DMS 273 treated with DMSO at 0.1 percent for 48 hours (cell line): ENCODE measurements around the gene TARBP1.
A peak's percentile ranks its signal among the peaks of the same experiment; 100 is the strongest.
"Not testable (repeated sequence)": the region's sequence is repeated elsewhere in the genome, so short reads cannot be mapped to it uniquely, and the experiment has no call there.

ENCODE experiments used
- DNase-seq: peaks from one replicate; lab custom pipeline; 2025; lab: John Stamatoyannopoulos, UW

TARBP1 gene, protein sequence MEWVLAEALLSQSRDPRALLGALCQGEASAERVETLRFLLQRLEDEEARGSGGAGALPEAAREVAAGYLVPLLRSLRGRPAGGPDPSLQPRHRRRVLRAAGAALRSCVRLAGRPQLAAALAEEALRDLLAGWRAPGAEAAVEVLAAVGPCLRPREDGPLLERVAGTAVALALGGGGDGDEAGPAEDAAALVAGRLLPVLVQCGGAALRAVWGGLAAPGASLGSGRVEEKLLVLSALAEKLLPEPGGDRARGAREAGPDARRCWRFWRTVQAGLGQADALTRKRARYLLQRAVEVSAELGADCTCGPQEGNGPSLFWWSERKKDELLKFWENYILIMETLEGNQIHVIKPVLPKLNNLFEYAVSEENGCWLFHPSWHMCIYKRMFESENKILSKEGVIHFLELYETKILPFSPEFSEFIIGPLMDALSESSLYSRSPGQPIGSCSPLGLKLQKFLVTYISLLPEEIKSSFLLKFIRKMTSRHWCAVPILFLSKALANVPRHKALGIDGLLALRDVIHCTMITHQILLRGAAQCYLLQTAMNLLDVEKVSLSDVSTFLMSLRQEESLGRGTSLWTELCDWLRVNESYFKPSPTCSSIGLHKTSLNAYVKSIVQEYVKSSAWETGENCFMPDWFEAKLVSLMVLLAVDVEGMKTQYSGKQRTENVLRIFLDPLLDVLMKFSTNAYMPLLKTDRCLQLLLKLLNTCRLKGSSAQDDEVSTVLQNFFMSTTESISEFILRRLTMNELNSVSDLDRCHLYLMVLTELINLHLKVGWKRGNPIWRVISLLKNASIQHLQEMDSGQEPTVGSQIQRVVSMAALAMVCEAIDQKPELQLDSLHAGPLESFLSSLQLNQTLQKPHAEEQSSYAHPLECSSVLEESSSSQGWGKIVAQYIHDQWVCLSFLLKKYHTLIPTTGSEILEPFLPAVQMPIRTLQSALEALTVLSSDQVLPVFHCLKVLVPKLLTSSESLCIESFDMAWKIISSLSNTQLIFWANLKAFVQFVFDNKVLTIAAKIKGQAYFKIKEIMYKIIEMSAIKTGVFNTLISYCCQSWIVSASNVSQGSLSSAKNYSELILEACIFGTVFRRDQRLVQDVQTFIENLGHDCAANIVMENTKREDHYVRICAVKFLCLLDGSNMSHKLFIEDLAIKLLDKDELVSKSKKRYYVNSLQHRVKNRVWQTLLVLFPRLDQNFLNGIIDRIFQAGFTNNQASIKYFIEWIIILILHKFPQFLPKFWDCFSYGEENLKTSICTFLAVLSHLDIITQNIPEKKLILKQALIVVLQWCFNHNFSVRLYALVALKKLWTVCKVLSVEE (N-terminal part only)

DNA sequence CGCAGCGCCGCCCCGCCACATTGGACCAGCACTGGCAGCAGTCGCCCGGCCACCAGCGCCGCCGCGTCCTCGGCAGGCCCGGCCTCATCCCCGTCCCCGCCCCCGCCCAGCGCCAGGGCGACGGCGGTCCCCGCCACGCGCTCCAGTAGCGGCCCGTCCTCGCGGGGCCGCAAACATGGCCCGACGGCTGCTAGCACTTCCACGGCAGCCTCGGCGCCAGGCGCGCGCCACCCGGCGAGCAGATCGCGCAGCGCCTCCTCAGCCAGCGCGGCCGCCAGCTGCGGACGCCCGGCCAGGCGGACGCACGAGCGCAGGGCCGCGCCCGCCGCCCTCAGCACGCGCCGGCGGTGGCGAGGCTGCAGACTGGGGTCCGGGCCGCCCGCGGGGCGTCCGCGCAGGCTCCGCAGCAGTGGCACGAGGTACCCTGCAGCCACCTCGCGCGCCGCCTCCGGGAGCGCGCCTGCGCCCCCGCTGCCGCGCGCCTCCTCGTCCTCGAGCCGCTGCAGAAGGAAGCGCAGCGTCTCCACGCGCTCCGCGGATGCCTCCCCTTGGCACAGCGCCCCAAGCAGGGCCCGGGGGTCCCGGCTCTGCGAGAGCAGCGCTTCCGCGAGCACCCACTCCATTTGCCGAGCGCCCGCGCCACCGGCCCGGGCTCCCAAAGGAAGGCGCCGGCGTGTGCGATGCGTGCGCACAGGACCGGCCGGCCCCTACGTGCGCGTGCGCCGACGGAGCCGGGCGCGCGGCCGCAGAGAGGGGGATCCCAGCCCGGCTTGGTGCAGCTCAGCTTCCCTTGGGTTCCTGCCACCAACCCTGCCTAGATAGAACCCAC lies at the start of gene TARBP1:
TARBP1 (minus strand) TSS at position 699 of the 829 bp plus-strand sequence; CDS start at position 623, 76 bp downstream.
- peak; percentile 47 for DNase-seq

DNA sequence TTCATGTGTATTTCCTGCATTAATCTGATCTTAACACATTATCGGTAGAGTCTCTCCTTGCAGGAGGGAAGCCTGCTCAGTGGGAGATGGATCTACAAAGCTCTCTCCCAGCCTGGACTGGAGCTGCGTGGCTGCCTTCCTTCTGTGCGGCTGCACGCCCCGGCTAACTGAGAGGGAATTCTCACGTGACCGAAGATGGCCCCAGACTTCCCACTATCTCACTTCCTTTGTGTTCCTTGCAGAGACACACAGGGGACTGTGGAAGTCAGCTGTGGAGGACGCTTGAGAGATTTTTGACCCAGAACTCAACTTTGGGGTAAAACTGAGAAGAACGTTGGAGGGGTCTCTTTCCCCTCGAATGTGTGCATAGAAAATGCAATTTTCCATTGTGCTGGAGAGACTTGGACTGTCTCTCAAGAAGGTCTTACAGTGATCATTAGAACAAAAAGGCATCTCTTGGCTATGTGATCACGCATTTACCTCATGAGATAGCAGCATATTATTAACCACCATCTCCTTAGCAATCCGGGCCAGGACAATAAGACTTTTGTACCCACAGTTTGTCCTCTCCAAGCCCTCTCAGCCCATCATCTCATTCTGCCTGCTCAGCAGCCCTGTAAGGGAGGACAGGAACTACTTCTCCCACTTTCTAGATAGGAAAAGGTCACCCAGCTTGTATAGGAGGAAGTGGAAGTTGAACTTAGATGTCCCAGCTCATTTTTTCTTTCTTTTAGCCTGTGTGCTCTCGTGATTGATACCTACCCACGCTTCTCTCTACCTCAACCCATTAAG lies 49.3 kb upstream of the TARBP1 start:
- DNase-seq, result no peak

DNA sequence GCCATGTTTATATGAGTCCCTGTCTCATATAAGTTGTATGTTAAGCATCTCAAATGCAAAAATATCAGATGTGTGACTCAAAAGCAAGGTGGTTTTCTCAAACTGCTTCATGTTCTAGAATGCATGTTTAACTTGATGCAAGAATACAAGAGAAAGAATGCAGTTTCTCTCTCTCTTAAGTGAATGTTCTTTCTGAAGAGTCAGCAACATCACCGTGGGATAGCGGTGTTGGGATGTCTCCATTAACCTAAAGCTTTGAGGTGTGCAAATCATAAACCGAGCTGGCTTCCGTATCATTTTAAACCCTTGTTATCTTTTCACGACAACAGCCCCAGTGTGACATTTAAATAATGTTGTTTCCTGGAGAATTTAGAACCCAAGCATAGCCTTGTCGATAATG lies 48.4 kb upstream of the TARBP1 start:
- DNase-seq, result no peak

DNA sequence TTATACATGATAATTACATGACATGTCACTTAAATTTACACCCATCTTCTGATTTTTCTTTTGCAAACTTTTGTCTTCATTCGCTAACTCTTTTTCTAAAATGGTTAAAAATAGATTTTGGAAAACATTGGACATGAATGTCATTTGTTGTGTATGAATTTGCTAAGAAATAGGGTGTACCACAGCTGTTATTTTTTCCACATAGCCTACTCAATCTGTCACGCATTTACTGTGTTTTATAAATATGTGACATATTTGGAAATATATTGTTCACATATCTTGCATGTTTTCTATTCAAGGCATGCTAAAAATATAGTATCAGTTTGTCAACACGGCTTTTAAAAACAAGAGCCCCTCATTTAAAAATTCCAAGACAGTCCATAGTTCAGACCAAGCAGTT lies 47.9 kb upstream of the TARBP1 start:
- no peak for DNase-seq

DNA sequence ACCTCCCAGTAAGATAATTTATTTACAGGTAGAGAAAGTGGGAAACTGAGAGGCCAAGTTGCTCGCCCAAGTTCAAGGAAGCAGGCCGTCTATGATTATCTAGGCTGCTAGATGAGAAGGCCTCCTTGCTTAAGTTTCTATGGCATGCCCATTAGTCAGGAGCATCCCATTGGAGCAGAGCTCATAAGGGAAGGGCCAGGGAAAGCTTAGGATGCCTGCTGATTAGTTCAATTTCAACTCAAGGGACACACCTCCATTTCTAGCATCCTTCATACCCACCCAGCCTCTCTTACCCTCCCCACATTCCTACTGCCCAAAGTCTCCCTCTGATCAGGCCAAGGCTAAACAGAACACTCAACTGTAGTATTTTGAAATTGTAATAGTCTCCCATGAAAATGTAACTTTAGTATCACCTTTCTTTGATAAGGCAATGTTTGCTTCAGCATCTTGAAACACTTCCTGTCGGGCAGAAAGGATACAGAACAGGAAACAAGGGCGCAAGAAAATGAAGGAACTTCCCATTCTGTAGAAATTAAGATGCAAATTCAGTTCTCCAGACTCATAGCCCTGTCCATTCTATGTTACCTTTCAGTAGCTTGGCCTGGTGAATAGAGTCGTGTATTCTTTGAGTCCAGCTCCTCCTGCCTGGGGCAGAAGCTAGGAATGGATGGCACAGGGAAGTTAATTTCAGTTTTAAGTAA lies 46.3 kb upstream of the TARBP1 start:
- DNase-seq, result no peak

DNA sequence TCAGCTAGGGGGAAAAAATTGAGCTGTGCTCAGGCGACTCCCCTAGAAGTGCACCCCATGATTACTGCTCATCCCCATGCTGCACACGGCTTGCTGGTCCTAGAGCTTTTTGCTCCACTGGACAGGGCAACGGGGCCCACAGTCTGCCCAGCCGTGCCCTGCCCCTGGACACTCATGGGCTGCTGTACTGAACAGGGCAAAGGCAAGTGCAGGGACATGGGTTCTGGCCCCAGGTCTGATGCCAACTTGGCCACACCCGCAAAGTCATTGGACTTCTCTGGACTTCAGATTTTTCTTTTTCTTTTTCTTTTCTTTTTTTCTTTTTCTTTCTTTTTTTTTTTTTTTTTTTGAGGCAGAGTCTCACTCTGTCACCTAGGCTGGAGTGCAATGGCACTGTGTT lies 42.9 kb upstream of the TARBP1 start:
- DNase-seq, result no peak

DNA sequence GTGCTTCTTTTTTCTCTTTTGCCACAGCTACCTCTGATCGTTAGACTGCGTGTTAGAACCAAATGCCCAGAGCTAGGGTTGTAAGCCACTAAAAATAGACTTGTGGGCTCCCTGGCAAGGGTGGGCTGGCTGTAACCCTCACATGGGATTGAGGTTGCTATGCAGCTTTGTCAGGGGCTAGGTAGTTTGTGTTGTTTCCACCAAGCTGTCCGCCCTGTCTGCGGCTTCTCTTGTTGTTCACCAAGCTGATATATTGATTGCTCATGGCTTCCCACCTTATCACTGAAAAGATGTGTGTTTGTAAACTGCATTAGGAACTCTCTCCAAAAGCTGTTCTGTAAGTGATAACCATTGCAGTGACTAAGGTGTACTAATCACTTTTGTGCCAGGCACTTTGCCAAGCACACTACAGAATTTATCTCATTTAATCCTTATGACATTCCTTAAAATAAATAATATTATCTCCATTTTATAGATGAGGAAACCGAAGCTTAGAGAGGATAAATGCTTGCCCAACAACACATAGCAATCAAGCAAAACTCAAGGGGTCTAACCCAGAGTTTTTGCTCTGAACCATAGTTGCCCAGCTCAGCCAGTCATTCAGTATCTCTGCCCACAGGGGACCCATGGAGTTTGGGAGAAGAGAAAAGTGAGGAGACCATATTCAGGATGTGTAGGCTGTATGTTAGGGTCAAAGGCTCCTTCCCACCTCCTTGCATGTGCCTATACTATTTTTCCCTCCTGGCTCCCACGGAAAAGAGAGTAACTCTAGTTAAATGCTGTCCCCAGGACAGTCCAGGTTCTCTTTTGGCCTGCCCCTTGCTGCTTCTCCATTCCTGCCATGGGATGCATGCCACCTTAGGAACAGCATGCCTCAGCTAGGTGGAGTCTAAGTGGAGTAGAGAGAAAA lies 42.2 kb upstream of the TARBP1 start:
- no peak for DNase-seq

DNA sequence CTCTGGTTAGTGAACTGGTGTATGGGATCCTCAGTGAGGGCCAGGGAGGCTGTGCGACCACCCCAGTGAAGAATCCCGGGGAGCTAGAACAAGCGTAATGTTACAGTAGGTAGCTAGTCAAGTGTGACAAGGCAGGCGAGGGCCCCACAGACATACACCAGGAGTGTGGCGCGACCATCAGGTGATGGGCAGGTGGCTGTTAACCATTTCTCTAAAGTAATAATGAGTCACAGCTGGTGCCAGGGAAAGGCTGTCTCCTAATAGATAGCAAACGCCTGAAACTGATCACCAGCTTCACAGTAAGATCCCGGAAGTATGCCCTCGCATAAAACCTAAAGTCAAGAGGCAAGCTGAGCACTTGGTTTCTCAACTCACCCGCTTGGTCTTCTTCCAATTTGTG lies 40.5 kb upstream of the TARBP1 start:
- DNase-seq, result no peak

DNA sequence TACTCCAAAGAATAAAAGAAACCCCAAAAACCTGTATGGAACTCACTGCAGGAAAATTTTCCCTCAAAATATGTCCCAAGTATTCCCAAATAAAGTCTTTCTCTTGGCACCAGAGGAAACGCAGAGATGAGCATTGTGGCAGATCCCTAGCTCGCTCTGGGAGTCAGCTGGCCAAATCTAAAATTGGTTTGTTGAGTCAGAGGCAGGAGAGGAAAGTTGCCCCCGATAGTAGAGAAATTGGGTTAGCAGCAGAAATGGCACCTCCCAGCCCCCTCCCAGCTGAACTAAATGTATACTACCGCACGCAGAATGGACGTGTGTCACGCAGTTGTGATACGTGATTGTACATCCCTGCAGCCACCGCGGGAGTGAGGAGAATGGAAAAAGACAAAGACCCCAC lies 39.9 kb upstream of the TARBP1 start:
- no peak for DNase-seq

DNA sequence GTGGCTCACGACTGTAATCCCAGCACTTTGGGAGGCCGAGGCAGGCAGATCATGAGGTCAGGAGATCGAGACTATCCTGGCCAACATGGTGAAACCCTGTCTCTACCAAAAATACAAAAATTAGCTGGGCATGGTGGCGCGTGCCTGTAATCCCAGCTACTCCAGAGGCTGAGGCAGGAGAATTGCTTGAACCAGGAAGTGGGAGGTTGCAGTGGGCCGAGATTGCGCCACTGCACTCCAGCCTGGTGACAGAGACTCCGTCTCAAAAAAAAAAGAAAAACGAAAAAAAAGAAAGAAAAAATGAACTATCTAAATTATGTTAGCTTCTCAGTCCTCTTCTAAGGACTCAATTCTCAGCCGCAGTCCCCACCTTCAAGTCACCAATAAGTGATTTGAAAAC lies 39.1 kb upstream of the TARBP1 start:
- DNase-seq, result not testable (repeated sequence)

DNA sequence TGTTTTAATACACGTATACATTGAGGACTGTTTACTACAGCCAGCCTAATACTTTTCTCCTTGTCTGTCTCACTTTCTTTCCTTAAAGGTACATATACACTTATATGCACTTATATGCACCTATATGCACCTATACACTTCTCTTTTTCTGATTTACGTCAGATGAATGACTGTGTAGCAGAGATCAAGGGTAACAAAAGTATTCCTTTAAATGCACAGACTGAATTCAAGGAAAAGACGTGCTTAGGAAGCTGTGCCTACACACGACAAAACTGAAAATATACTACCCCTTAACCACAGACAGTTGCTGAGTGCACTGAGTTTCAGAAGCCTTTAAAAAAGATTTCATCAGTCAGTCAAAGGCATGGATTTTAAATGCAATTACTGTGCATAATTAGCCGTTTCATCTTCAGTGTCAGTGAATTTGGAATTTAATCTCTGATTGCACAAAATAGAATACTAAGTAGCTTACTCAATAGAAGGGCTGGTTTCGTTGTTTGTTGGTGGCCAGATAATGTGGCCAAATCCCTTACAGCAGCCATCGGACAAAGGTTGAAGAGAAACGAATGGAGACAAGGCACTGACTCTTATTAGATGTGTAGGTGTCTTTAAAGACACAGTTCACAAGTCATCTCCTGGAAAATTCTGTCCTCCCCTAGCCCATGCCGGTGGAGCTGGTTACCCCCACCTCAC lies 38.3 kb upstream of the TARBP1 start:
- no peak for DNase-seq

DNA sequence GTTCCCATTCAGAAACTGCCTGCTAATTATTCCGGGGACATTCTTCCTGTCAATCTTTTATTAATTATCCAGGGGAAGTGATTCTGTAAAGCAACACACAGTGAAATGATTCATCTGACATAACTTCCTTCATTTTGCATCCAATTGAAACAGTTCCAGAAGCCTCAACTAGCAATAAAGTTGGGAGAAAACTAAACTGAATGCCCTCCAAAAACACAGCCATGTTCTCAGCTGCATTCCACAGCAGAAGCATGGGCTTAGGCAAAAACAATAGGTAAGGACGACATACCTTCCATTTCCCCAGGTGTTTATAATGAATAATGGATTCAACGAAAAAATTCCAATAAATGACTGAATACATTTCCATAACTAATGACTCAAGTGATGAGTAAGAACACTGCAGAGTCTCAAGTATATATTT lies 36.9 kb upstream of the TARBP1 start:
- DNase-seq, result no peak

DNA sequence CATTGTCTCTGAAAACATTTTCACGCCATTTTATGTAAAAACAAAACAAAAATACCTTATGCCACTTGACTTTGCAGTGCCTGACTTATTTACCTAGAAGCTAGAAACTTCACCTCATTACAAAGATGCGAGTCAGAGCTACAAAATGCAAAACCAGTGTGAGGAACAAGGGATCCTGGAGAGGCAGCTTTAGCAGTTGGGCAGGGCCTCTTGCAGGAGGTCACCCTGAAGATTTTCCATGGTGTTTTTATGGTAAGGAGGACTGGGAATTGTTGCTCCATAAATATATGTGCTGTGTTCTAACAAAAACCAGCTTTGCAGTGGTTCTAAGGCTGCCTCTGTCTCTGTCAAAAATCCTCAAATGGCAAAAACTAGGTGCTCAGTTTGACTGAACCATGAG lies 36.4 kb upstream of the TARBP1 start:
- no peak for DNase-seq

DNA sequence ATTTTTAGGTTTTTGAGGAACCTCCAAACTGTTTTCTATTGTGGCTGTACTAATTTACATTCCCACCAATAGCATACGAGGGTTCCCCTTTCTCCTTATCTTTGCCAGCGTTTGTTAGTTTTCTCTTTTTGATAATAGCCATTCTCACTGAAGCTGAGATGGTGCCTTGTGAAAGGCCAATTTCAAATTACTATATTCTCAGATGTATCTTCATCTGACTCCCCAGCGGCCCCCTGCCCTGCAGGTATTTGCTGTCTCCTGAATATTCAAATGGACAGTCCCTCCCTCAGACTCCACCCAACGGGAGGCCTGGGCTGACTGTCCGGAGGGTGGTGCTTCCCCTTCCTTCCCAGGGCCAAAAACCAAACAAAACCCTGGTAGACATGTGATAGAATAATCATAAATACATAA lies 33.5 kb upstream of the TARBP1 start:
- DNase-seq, result no peak

DNA sequence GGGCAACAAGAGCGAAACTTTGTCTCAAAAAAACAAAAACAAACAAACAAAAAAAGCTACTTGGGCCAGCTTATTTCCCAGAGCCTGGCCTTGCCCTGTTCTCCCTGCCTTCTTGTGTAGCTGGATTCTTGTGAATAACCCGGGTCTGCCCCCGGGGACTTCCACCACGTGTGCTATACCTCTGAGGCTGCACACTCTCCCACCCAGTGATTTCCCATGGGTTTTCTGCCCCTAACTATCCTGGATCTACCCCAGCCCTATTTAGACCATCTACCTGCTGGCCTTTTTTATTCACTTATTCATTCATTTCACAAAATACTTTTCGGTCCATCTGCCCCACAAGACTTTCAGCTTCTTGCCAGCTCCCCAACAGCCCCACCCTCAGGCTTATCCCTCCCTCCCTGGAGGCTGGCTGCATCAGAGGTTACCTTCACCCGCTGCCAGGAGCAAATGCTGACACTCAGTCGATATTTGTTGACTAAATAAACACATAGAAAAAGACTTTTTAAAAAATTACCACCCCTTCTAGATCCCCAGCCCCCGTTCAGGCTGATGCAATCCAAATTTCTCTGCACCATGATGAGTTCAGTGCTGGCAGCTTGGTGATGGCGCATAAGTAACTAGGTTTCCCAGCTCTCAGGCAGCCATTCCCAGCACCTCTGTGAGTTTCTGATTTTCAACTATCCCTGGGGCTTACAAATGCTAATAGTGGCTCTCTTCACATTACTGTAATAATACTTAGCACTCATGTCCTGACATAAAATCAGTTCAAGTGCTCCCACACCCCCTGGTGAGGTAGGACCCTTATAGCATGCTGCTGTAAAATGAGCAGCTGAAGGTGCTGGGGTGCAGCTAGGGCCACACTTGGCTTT lies 30.7 kb upstream of the TARBP1 start:
- no peak for DNase-seq

DNA sequence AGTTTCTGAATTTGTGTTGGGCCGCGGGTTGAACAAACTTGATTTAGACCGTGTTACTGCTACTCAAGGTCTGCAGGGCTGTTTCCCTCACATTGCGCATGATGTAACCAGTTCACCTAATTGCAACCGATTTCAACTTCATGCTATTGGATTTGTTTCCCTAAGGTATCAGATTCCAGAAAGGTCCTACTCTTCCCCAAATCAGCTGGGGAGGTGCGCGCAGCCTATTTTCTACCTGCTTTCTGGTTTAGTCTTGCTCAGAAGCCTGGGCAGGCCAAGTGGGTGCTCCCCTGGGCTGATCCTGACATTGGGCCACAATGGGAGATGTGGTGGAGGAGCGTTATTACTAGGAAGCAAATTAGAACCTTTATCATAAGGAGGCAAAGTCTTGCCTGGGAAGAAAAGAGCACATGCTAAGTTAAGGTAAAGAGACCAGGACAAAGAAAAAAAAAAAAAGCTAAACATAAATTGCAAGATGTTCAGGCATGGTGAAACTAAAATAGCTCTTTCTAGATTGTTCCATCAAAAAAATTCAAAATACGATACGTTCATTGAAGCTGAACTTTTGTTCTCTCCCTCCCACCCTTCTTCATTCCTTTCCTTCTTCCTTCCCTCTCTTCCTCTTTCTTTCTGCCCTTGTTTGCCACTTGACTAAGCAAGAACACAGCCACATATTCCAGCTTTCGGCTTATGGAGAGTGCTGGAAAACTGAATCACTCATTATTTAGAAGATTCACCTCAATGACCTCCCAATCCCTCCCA lies 28.8 kb upstream of the TARBP1 start:
- no peak for DNase-seq
